Globus pallidus (tissue), 1 donor: ENCODE results near the gene HRC.
"Not testable (repeated sequence)": the region's sequence is repeated elsewhere in the genome, so short reads cannot be mapped to it uniquely, and the experiment has no call there.

Source experiments
- DNase-seq: peaks from one replicate; pipeline ENCODE4 v3.0.0-alpha.2; 2015; ENCODE audit warnings: low spot score

Gene HRC

DNA sequence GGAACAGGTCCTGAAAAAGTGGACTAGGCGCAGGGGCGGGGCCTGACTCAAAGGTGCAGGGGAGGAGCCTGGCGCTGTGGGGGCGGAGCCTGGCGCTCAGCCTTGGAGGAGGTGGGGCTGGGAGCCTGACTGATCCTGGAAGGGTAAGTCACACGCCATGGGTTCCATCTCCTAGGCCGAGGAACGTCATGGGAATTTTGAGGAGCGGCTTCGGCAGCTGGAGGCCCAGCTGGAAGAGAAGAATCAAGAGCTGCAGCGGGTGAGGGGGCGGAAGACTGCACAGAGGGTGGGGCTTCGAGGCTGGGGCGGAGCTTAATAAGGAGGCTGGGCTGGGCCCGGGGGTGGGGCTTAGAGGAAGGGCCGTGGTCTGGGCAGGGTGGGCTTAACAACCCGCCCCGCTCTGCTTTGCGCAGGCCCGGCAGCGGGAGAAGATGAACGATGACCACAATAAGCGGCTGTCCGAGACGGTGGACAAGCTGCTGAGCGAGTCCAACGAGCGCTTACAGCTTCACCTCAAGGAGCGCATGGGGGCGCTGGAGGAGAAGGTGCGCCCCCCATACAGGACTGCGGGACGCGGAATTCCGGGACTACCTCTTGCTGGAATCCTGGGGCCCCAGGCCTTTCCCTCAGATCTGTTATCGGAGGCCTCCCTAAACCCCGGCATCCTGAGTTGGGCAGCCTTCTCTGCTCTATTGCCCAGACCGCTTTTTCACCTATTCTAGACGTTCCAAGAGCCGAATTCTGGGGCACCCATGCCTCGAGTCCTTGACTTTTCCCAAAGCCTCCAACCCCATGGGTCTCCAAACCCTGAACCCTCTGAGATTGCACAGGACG is 21.4 kb downstream of the HRC start:
- no peak for DNase-seq

GRCh38 chr19:49132974-49133609 is 22.1 kb downstream of the HRC start:
- DNase-seq, result no peak

- no peak for DNase-seq
Measured at GRCh38 chr19:49130325-49130724, 24.9 kb downstream of the HRC start.

DNA sequence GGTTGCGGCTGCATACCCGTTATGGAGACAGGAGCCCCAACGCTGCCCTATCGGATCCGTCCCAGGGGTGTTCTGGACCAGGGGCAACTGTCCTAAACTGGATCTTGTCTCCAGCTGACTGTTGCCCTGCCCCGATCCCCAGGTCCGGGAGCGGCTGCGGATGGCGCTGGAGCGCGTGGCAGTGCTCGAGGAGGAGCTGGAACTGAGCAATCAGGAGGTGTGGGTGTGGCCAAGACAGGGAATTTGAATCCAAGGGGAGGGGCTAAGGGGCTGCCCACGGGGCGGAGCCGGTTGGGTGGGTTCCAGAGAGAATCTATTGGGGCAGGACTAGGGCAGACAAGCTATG is 26.0 kb downstream of the HRC start:
- no peak for DNase-seq

GRCh38 chr19:49128545-49129237 is 26.5 kb downstream of the HRC start:
- DNase-seq, result no peak

- DNase-seq, result peak; percentile 97
Measured at GRCh38 chr19:49127674-49128544, 27.3 kb downstream of the HRC start.

GRCh38 chr19:49127225-49127624 is 28.0 kb downstream of the HRC start:
- not testable (repeated sequence) for DNase-seq

DNA sequence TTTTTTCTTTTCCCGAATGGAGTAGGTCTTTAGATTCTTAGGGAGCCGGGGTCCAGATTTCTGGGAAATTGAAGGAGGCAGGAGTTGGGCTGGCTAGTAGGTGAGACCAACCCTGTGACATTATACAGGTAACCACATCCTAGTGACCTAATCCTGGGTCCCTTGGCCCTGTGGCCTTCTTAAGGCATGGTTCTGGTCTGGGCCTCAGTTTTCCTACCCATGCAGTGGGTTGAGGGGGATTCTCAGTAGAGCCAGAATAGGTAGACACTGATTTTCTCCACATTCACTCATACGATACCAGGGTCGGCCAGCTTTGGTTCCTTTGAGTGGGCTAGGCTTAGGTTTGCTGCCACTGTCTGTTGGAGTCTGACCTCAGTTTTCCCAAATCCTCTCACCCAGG is 28.6 kb downstream of the HRC start:
- no peak for DNase-seq

- DNase-seq, result no peak
Measured at GRCh38 chr19:49125025-49125731, 30.0 kb downstream of the HRC start.

DNA sequence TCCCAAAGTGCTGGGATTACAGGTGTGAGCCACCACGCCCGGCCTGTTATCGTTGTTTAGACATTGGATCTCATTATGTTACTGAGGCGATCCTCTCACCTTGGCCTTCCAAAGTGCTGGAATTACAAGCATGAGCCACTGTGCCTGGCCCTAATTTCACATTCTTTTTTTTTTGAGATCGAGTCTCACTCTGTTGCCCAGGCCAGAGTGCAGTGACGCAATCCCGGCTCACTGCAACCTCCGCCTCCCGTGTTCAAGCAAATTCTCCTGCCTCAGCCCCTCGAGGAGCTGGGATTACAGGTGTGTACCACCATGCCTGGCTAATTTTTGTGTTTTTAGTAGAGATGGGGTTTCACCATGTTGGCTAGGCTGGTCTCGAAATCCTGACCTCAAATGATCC is 31.9 kb downstream of the HRC start:
- DNase-seq, result not testable (repeated sequence)

DNA sequence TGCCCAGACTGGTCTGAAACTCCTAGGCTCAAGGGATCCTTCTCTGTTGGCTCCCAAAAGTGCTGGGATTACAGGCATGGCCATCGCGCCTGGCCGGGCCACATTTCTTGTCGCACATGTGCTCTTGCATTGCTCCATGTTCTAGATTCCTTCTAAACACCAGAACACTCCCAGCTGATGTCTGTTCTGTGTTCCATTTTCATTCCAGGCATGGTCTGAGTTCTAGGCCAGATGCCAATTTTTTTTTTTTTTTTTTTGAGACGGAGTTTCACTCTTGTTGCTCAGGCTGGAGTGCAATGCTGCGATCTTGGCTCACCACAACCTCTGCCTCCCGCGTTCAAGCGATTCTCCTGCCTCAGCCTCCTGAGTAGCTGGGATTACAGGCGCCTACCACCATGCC is 33.4 kb downstream of the HRC start:
- not testable (repeated sequence) for DNase-seq

DNA sequence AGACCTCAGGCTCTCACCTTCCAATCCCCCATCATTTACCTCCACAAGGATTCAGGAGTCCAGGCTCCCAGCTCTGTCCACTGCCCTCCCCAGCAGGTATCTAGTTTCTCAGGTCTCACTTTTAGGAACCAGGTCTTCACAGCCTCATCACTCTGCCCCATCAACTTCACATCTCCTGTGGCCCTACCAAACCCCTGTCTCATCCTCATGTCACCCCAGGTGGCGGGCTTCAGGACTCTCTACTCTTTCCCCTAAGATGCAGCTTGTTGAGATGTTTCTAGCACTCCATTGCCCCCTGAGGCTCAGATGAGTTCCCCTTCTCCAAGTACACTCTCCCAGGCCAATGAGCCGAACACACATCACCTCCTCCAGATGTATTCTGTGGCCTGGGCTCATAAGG is 34.3 kb downstream of the HRC start:
- no peak for DNase-seq

DNA sequence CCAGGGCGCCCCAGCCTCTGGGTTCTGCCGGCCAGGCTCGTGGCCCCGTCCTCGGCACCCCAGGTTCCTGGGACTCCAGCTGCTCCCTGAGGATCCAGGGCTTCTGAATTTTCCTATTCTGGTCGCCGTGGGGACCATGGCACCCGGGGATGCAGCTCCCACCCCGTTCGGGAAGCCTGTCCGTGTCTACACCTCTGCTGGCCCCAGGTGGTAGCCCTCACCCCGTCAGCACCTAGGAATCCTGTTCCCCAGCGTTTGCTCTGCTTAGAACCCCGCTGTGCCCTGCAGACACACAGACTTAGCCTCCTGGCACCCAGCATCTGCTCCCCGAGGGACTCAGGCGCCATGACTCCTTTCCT is 34.9 kb downstream of the HRC start:
- no peak for DNase-seq

- DNase-seq, result no peak
Measured at GRCh38 chr19:49119411-49120324, 35.5 kb downstream of the HRC start, which contains the start of gene PPFIA3. Gene PPFIA3 (plus strand): TSS chr19:49119544. CDS start chr19:49127874, 8,330 bp downstream.

DNA sequence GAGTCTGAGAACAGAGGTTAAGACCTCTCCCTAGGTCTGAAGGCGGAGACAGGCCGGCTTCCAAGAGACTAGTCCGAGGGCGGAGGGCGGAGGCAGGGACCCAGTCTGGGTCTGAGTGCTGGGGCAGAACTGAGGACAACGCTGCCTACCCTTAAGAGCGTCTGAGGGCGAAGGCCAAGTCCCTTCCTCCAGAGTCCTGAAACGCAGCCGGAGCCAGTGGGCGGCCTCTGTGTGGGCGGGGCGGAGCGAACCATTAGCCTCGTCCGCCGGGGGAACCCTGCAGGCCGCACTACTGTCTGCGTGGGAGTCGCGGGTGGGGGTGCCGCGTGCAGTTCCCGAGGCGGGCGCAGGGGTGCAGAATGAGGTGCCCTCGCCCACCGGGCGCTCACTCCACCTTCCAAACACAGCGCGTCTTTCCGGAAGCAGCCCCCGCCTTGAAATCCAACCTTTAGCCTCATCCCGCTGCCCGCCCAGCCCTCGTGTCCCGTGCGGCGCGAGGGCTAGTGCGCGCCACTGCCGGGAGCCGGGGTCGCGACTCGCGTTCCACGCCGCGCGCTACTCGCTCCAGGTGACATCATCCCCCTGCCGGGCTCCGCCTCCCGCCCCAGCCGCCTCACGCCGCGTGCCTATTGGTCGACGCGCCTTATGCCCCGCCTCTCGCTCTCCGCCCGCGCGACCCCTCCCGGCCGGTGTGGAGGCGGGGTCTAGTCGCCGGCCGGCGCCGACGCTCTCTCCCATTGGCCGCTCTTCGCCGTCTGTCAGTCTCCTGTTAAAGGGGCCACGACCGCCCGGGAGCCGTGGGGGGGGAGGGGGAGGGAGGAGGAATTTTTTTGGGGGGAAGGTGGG is 36.4 kb downstream of the HRC start, which contains the start of gene C19orf73:
C19orf73 (minus strand) TSS at position 579 of the 846 bp plus-strand sequence; CDS start at position 458, 121 bp downstream.
- peak; percentile 96 for DNase-seq

DNA sequence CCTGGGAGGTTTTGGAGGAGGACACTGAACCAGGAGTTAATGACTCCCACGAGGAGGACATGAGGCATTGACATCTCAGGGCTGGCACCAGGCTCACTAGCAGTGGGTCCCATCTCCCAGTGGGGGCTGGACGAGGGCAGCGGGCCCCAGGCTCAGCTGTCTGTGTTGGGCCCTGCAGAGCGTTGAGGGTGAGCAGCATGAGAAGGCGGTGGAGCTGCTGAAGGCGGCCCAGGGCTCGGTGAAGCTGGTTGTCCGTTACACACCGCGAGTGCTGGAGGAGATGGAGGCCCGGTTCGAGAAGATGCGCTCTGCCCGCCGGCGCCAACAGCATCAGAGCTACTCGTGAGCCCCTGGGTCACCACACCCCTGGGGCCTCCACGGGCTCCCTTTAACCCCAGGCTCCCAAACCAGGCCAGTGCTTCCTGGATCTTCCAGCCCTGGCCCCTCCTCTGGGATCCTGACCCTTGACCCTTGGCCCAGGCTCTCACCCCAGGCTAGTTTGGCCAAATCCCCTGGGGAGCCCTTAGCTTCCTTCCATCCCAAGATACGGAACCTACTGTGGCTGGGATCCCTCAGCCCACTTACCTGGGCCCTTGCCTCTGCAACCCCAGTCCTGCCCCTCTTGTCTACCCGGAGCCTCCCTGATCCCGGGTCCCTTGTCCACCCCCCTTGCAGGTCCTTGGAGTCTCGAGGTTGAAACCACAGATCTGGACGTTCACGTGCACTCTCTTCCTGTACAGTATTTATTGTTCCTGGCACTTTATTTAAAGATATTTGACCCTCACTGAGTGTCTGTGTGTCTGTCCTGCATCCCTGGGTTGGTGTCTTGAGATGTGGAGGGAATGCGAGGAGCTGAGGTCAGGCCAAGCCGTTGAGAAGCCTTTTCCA is 37.3 kb downstream of the HRC start:
- DNase-seq, result no peak

- DNase-seq, result no peak
Measured at GRCh38 chr19:49116544-49116943, 38.7 kb downstream of the HRC start.
